Cardiac muscle cell (in vitro differentiated cells and primary cell): ENCODE data around the gene DUSP16. TPM values are rescaled to one million over a fixed set of nuclear protein-coding genes. Genes with fewer than 3 reads are reported as not detected.

Source experiments
- DNase-seq, 2 donors: peaks; one replicate each; pipeline versions ENCODE4 v3.0.0 to v3.0.0-alpha.2; 2010 to 2017; ENCODE audit warnings: low read depth in 1 of 2, low spot score in 1 of 2
- H3K27ac ChIP-seq: fragments of 200-600 bp; sonication (generic); 2 replicates; pipeline ENCODE4 v1.5.1; 2016
- H3K27me3 ChIP-seq: fragments of 200-600 bp; sonication (generic); 2 replicates; pipeline ENCODE4 v1.6.0; 2016; ENCODE audit warnings: control low read depth
- H3K36me3 ChIP-seq: fragments of 200-600 bp; sonication (generic); 2 replicates; pipeline ENCODE4 v1.5.1; 2016; ENCODE audit warnings: control low read depth
- H3K4me1 ChIP-seq: fragments of 200-600 bp; sonication (generic); 2 replicates; pipeline ENCODE4 v1.8.1; 2017; ENCODE audit warnings: low read depth, mild to moderate bottlenecking, mixed run types
- H3K4me3 ChIP-seq: fragments of 200-600 bp; sonication (generic); 2 replicates; pipeline ENCODE4 v1.5.1; 2016; ENCODE audit warnings: mild to moderate bottlenecking
- H3K9me3 ChIP-seq: fragments of 200-600 bp; sonication (generic); 2 replicates; pipeline ENCODE4 v1.5.1; 2017; ENCODE audit warnings: low read depth, mild to moderate bottlenecking, control low read depth
- CTCF ChIP-seq: IDR thresholded peaks from 2 replicates; pipeline ENCODE4 v1.5.1; 2012; ENCODE audit warnings: low read depth, mild to moderate bottlenecking, low read length
- polyA plus RNA-seq: library from polyadenylated mRNA; unstranded; fragments of >200 nt; fragmentation: Nextera tagmentation; extraction: Ambion mirVana; gene quantifications from 2 replicates; pipeline ENCODE4 v1.2.1, GENCODE V29; 2016
- total RNA-seq: library from RNA; depleted of rRNA; stranded (reverse); fragments of >200 nt; gene quantifications from 2 replicates; pipeline ENCODE4 v1.2.3, GENCODE V29; 2016

Gene DUSP16
- total and polyA plus RNA-seq, 2 experiments from 2014 or later, result 5.9 to 28.1 TPM

DNA sequence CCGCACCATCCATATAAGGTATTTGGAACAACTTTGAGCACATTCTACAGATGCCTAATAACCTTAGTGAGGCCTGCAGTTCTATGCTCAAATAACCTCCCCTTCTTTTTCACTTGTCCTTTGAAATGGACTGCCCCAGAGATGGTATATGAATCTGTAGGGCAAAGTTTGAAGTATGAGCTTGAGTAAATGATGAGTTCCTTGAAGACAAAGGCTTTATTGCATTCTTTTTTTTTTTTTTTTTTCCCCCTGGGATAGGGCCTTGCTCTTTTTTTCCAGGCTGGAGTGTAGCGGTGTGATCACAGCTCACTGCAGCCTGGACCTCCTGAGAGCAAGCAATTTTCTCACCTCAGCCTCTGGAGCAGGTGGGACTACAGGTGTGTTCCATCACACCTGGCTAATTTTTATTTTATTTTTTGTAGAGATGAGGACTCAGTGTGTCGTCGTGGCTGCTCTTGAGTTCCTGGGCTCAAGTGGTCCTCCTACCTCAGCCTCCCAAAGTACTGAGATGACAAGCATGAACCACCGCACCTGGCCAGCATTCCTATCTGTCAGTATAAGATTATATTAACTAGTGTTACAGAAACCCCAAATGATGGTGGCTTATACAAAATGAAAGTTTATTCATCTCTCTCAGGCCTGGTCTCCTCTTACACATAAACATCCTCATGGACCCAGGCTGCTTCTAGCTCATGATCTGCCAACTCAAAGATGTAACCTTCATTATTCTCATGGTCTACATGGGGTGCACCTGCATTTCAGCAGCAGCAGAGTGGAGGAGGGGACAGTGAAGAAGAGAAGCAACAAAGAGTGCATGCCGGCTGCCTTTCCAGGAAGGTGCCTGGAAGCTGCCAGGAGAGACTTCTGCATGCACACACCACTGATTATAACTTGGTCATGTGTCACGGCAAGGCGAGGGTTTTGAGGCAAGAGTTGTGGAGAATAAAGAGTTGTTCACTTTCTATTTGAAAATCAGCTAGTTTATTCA lies 101.4 kb downstream of the DUSP16 start:
- TF ChIP-seq CTCF, result no peak
- Histone ChIP-seq H3K4me1 (no peaks in the 10 kb centered on the region), H3K4me3 (no peak overlapping the region), H3K9me3 (no peaks in the 10 kb centered on the region), H3K36me3 (no peaks in the 10 kb centered on the region), H3K27me3 (no peaks in the 10 kb centered on the region), H3K27ac (no peak overlapping the region)
- no peak for DNase-seq

GRCh38 chr12:12456637-12457036 lies 106.0 kb downstream of the DUSP16 start:
- no peak for TF ChIP-seq CTCF
- Histone ChIP-seq H3K4me1 (no peaks in the 10 kb centered on the region), H3K27ac (no peak overlapping the region), H3K27me3 (no peaks in the 10 kb centered on the region), H3K9me3 (no peaks in the 10 kb centered on the region), H3K36me3 (no peaks in the 10 kb centered on the region), H3K4me3 (no peak overlapping the region)
- peak in 1 of 2 donors; percentile 76 for DNase-seq

GRCh38 chr12:12454315-12454714 lies 108.3 kb downstream of the DUSP16 start:
- H3K4me1 ChIP-seq, result no peaks in the 10 kb centered on the region
- TF ChIP-seq CTCF, result no peak
- H3K27ac ChIP-seq, result no peak overlapping the region
- no peaks in the 10 kb centered on the region for H3K27me3 ChIP-seq
- DNase-seq, result no peak
- H3K4me3 ChIP-seq, result no peak overlapping the region
- H3K9me3 ChIP-seq, result no peaks in the 10 kb centered on the region
- H3K36me3 ChIP-seq, result no peaks in the 10 kb centered on the region

DNA sequence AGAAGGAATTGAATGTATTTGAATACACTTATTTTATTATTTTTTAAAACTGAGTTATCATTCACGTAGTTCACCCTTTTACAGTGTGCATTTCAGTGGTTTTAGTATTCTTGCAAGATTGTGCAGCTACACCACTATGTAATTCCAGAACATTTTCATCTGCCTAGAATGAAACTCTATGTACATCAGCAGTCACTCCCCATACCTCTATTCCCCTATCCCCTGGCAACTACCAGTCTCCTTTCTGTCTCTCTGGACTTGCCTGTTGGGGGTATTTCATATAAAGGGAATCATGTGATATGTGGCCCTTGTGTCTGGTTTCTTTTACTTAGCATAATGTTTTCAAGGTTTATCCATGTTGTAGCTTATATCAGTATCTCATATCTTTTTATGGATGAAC lies 109.0 kb downstream of the DUSP16 start:
- no peaks in the 10 kb centered on the region for H3K27me3 ChIP-seq
- no peak for DNase-seq
- H3K27ac ChIP-seq, result no peak overlapping the region
- H3K36me3 ChIP-seq, result no peaks in the 10 kb centered on the region
- TF ChIP-seq CTCF, result no peak
- no peaks in the 10 kb centered on the region for H3K9me3 ChIP-seq
- no peak overlapping the region for H3K4me3 ChIP-seq
- no peaks in the 10 kb centered on the region for H3K4me1 ChIP-seq

GRCh38 chr12:12452326-12452902 lies 110.2 kb downstream of the DUSP16 start:
- Histone ChIP-seq H3K27ac (no peak overlapping the region), H3K27me3 (no peaks in the 10 kb centered on the region), H3K36me3 (no peaks in the 10 kb centered on the region), H3K4me3 (no peak overlapping the region), H3K9me3 (no peaks in the 10 kb centered on the region), H3K4me1 (no peaks in the 10 kb centered on the region)
- no peak for TF ChIP-seq CTCF
- DNase-seq, result no peak
